Measurements from ENCODE around the gene ITPR1.
A peak's percentile ranks its signal among the peaks of the same experiment; 100 is the strongest.

ITPR1 gene

DNA sequence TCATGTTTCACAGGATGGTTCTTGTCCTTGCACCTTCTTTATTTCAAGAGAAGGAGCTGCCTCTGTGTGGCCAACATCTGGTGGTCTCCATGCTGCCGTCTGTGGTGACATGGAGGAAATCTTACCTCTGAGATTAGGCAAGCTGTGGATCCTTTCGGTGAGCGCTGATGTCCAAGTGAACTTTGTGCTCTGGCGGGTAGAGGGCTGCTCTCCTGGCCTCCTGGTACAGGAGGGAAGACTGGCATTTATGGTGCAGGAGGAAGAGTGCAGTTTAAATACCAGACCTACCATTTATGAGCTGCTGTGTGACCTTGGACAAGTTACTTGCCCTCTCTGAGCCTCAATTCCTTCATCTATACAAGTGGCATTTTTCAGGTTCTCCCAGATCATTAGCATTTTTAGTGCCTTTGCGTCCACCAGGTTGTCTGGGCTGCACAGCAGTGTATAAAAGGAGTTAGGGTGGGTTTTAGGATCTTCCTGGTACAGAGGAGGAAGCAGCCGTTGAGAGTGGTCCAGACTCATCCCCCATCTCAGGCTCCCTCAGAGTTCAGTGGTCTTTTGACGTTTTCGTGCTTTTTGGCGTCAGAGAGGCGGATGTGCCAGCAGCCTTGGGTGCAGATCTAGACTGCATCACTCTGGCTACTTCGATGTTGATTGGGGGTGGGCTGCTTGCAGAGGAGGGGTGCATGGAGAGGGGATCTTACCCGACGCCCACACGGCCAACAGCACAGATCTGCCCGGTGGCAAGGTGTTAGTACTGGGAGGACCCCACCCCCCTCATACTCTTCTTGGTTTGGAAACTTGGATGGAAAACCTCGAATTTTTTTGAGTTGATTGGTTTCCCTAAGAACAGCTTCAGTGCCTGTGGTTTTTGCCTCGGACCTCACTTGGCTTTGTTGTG is 162.2 kb downstream of the ITPR1 start:
- DNase-seq (ENCODE audit: low read depth), result no peak
- TF ChIP-seq, protein P1, sequence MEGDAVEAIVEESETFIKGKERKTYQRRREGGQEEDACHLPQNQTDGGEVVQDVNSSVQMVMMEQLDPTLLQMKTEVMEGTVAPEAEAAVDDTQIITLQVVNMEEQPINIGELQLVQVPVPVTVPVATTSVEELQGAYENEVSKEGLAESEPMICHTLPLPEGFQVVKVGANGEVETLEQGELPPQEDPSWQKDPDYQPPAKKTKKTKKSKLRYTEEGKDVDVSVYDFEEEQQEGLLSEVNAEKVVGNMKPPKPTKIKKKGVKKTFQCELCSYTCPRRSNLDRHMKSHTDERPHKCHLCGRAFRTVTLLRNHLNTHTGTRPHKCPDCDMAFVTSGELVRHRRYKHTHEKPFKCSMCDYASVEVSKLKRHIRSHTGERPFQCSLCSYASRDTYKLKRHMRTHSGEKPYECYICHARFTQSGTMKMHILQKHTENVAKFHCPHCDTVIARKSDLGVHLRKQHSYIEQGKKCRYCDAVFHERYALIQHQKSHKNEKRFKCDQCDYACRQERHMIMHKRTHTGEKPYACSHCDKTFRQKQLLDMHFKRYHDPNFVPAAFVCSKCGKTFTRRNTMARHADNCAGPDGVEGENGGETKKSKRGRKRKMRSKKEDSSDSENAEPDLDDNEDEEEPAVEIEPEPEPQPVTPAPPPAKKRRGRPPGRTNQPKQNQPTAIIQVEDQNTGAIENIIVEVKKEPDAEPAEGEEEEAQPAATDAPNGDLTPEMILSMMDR (IDR thresholded peaks at IDR 0.05; ENCODE audit: low read depth, low read length), result no peak
- TF ChIP-seq, protein P2, sequence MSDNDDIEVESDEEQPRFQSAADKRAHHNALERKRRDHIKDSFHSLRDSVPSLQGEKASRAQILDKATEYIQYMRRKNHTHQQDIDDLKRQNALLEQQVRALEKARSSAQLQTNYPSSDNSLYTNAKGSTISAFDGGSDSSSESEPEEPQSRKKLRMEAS (IDR thresholded peaks at IDR 0.05; ENCODE audit: low read depth, low read length), result no peak
- TF ChIP-seq MYC (IDR thresholded peaks at IDR 0.05; ENCODE audit: low read depth, low read length) (no peak), POLR2A (IDR thresholded peaks at IDR 0.05; ENCODE audit: extremely low read depth, insufficient read length) (no peak)
- no peak overlapping the region for H3K4me3 ChIP-seq (ENCODE audit: low read depth, low read length)

DNA sequence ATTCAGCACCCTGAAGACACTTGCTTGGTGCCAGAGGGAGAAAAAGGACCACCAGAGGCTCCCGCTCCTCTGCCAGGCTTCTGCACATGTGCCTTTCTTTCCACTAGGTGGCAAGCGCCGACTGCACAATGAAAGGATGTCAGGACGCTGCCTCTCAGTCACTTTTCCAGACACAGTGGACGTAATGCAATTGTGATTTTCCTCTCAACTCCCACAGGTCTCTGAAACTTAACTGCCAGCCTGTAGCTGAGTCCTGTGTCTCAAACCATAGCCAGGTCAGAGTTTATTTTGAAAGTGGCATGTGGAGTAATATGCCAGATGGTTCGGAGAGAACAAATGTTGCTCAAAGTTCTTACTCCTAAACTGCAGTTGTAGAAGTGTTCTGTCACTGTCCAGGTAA is 162.9 kb downstream of the ITPR1 start:
- peak; percentile 68 for DNase-seq (ENCODE audit: low read depth)
- TF ChIP-seq, protein P1 (IDR thresholded peaks at IDR 0.05; ENCODE audit: low read depth, low read length), result peak; percentile 77
- TF ChIP-seq MYC (IDR thresholded peaks at IDR 0.05; ENCODE audit: low read depth, low read length), result no peak
- TF ChIP-seq, protein P2 (IDR thresholded peaks at IDR 0.05; ENCODE audit: low read depth, low read length), result peak; percentile 54
- H3K4me3 ChIP-seq (ENCODE audit: low read depth, low read length), result no peak overlapping the region

DNA sequence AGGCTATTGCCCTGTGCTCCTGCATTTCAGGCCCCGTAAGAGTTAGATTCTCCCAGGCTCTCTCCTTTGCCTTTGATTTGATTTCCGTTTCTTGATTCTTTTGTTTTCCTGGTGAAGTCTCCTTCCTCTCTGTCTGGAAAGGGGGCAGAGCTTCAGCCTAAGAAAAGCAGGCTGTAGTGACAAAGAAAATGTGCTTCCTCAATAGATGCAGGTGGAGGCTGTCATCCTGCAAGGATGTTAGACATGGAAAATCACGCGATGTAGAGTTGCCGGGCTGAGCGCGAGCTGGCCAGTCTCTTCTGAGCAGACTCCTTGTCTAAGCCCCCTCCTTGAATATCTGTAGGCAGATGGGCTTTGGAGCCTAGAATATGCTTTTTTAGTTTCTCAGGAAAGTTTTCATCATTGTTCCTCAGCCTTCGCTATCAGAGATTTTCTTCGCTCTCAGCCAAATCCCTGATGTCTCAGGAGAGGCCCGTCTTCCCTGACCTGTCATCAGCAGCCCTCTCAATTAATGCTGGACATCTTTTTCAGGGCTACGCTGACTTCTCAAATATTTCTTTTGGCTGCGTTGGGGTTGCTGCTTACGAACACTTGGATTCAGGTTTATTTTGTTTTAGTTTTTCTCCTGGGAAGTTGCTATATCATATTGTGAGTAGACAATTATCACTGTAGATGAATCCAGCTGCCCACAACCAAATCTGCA is 163.6 kb downstream of the ITPR1 start:
- DNase-seq (ENCODE audit: low read depth), result no peak
- H3K4me3 ChIP-seq (ENCODE audit: low read depth, low read length), result no peak overlapping the region
- no peak for TF ChIP-seq POLR2A (IDR thresholded peaks at IDR 0.05; ENCODE audit: extremely low read depth, insufficient read length)
- TF ChIP-seq, protein P1 (IDR thresholded peaks at IDR 0.05; ENCODE audit: low read depth, low read length), result no peak
- no peak for TF ChIP-seq MYC (IDR thresholded peaks at IDR 0.05; ENCODE audit: low read depth, low read length)
- TF ChIP-seq, protein P2 (IDR thresholded peaks at IDR 0.05; ENCODE audit: low read depth, low read length), result no peak

DNA sequence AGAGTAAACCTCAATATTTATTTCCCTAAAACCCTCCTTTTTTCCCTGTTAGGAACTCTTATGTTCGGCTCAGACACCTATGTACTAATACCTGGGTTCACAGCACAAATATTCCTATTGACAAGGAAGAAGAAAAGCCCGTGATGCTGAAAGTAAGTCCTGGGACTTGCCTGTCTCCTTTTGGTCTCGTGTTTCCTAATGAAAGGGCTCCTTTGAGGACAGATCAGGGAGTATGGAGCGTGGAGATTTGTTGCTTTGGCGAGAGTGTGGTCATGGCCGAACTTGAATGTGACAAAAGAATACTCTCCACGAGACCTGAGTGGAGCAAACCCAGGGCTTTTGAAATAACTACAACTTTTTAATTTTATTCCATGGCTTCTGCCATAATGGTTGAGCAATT is 167.8 kb downstream of the ITPR1 start:
- no peak for DNase-seq (ENCODE audit: low read depth)
- TF ChIP-seq, protein P1 (IDR thresholded peaks at IDR 0.05; ENCODE audit: low read depth, low read length), result no peak
- TF ChIP-seq POLR2A (IDR thresholded peaks at IDR 0.05; ENCODE audit: extremely low read depth, insufficient read length) (no peak), MYC (IDR thresholded peaks at IDR 0.05; ENCODE audit: low read depth, low read length) (no peak)
- TF ChIP-seq, protein P2 (IDR thresholded peaks at IDR 0.05; ENCODE audit: low read depth, low read length), result no peak
- H3K4me3 ChIP-seq (ENCODE audit: low read depth, low read length), result no peak overlapping the region

DNA sequence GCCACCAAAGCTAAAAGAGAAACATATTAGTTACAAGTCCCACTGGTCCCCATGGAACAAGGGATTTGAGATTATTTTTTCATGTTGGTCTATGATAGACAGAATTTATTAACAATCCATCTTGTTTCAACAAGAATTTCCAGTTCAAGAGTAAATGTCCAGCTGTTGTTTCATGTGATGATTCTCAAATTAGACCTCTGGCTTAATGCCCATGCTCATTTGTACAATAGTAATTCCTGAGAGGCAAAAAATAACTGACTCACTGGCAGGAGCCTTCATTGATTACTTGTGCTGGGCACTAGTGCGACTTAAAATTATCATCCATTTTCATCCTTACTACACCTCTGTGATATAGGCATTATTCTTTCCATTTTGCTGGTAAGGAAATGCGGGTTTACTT is 171.3 kb downstream of the ITPR1 start:
- no peak for DNase-seq (ENCODE audit: low read depth)
- TF ChIP-seq, protein P1 (IDR thresholded peaks at IDR 0.05; ENCODE audit: low read depth, low read length), result no peak
- TF ChIP-seq, protein P2 (IDR thresholded peaks at IDR 0.05; ENCODE audit: low read depth, low read length), result no peak
- no peak for TF ChIP-seq MYC (IDR thresholded peaks at IDR 0.05; ENCODE audit: low read depth, low read length)
- TF ChIP-seq POLR2A (IDR thresholded peaks at IDR 0.05; ENCODE audit: extremely low read depth, insufficient read length), result no peak
- H3K4me3 ChIP-seq (ENCODE audit: low read depth, low read length), result no peak overlapping the region

All from NB4 (cell line).